ENCODE measurements around the gene CDYL2. TPM values are rescaled to one million over a fixed set of nuclear protein-coding genes. Genes with fewer than 3 reads are reported as not detected.
"Not testable (repeated sequence)": the region's sequence is repeated elsewhere in the genome, so short reads cannot be mapped to it uniquely, and the experiment has no call there.

Gene CDYL2
- total RNA-seq, 2 donors from 2014 or later, result 12.1 to 16.0 TPM

DNA sequence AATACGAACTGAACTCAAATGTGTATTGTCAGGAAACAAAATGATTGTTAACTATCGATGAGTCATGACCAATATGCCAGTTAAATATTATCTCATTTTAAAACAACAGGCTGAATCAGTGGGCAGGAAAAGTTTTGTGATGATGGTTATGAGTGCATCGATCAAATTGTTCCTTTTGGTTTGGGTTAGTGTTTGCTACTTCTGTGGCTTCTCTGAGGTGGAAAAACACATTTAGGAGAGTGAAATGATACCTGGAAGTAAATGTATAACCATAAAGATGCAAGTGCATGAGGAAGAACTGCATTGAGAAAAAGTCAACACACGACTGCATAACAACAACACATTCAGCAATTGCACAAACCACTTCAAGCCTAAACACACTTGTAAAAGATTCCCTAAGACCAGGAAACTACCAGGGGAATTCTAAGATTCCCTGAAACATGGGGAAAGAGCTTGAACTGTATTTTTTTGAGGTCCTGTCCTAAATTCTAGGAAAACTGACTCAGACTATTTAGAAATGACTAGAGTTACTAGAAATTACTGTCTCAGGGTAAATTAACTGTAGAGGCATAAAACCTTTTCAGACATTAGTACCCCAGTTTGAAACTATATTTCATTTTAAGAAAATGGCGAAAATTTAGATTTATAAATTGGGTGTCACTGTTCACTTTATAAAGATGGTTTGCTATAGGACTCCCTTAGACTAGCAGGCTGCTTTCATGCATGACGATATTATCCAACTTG lies 44.8 kb downstream of the CDYL2 start:
- no peak for DNase-seq (ENCODE audit: low spot score)
- intact Hi-C loops (cut with DNase I), result no loop called here

DNA sequence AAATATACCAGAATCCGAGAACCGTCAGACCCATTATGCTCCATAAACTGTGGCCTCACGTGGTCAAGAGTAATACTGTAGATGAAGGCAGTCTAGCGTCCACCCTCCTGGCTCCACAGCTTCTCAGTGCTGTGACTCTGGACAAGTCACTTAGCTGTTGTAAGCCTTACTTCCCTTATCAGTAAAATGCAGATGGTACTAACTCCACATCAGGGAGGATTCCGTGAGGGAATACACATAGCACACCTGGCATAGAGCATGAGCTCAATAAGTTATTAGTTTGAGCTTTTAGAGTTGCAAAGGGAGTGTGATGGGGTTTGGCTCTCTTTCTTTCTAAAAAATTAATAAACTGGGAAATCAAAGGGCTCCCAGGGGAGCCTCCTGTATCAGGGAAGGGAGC lies 49.9 kb downstream of the CDYL2 start:
- intact Hi-C loops (cut with DNase I), result no loop called here
- DNase-seq (ENCODE audit: low spot score), result no peak

DNA sequence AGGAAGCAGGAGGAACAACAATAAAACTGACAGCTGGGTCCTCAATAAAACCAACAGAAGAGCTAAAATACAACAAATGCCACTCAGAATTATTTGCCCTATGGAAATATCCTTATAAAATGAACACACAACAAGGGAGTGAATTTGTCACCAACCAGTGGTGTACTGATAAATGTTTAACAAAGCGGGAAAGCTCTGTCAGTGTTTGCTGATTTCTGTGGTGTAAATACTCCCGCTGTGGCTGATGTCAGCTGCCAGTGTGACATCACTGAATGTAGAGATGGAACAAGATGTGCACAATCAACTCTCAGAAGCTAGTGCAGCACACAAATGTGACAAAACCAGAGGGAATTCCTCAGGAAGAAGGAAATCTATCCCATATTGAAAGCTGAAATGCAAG lies 51.9 kb downstream of the CDYL2 start:
- DNase-seq (ENCODE audit: low spot score), result no peak
- intact Hi-C loops (cut with DNase I), result no loop called here

DNA sequence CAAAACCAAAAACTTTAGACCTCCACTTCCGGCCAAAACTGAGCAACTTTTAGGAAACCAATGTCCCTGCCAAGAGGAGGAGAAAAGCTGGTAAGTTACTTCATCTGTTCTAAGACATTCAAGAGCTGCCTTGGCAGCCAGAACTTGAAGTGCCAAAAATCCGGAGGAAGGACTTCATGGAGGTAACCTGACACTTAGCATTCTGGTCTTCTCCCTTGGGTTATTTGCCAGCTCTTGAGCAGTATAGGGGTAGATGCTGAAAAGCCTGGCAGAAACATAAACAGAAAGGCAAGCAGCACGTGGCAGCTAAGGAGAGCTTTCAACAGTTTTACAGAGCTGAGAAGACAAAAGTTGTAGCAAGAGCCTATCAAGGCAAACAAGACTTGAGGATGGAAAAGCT lies 53.2 kb downstream of the CDYL2 start:
- DNase-seq (ENCODE audit: low spot score), result no peak
- intact Hi-C loops (cut with DNase I), result no loop called here

DNA sequence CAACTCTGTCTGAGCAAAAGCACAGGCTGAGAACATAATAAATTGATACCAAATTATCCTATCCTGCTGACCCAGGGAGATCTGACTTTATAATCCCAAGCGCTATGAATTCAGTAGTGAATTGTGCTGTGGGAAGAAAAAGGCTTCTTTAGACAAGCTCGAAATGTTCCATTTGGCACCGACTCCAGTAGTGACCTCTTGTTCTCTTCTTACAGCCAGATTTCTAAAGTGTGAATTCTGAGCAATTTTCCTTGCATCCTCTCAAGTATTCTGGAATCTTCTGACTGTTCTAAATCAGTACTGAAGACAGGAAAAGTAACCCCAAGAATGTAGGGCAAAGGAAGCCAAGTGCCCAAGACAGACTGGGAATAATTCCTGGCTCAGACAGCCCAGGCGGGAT lies 58.2 kb downstream of the CDYL2 start:
- intact Hi-C loops (cut with DNase I), result no loop called here
- DNase-seq (ENCODE audit: low spot score), result no peak

DNA sequence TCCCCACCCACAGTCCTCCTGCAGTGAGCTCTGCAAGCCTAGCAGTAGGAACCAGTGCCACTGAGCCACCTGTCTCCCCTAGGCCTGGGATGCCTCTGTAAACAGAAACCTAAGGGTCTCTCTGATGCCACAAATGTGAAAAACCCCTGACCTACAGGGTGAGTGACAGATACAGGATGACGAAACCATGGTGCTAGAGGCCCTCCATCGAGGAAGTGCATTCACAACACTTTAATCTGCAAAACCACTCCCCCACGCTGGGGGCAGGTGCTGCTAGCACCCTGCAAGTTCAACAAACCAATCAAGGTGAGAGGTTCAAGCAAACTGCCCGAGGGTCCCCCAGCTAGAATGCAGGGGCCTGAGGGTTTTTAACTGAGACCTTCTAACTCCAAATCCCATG lies 59.5 kb downstream of the CDYL2 start:
- DNase-seq (ENCODE audit: low spot score), result no peak
- intact Hi-C loops (cut with DNase I), result no loop called here

DNA sequence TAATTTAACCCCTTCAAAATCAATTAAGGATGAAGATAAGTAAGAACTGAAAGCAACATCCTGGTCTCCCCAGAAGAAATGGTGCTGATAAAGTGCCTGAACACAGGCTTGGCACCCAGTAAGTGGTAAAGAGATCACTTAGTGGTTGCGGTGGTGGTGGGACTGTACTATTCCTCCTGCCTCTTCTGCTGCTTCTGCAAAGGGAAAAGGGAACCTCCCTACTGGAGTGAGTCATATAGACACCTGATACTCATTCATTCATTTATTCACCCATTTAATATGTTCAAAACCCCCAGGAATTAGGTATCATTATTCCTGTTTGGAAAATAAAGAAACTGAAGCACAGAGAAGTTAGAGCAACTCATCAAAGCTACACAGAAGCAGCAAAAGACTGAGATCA lies 60.6 kb downstream of the CDYL2 start:
- intact Hi-C loops (cut with DNase I), result no loop called here
- no peak for DNase-seq (ENCODE audit: low spot score)

DNA sequence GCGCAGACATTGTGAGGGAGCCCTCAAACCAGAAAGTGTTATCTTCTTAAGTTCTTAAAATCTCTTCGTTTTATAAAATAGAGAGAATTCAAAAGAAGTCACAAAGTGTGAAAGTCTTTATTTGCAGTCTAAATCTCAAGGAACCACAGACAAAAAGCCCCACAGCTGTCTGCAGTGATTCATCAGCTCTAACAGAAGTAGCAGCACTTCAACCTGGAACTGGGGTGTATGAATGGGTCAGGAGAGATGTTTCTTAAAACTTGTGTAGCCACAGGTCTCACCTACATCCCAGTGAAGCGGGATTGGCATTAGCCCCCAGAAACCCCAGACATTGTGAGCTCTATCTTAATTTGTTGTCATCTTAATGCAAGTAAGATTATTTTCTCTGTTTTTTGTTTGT lies 61.1 kb downstream of the CDYL2 start:
- no peak for DNase-seq (ENCODE audit: low spot score)
- intact Hi-C loops (cut with DNase I), result no loop called here

DNA sequence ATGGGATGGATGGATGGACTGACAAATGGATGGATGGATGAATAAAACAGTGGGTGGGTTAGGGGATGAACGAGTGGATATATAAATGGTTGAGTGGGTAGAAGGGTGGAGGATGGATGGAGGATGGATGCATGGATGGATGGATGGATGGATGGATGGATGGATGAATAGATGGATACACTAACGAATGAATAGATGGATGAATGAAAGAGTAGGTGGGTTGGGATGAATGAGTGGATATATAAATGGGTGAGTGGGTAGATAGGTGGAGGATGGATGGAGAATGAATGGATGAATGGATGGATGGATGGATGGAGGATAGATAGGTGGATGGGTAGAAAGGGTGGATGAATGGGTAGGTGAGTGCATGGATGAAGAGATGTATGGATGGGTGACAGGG lies 62.1 kb downstream of the CDYL2 start:
- DNase-seq (ENCODE audit: low spot score), result no peak
- intact Hi-C loops (cut with DNase I), result no loop called here

DNA sequence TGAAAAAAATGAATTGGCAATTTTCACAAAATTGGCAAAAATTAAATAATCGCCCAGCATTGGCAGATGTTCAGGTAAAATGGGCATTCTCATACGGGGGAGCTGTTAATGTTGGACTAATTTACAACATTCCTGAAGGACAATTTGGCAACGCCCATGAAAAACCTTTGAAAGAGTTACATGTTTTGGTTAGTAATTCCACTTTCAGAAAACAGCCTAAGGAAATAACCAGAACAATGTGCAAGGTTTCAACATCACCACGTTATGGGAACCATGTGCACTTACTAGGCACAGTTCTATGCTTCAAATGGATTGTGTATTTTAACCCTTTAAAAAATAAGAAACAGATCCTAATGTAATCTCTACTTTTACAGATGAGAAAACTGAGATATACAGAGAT lies 62.7 kb downstream of the CDYL2 start:
- intact Hi-C loops (cut with DNase I), result no loop called here
- DNase-seq (ENCODE audit: low spot score), result no peak

DNA sequence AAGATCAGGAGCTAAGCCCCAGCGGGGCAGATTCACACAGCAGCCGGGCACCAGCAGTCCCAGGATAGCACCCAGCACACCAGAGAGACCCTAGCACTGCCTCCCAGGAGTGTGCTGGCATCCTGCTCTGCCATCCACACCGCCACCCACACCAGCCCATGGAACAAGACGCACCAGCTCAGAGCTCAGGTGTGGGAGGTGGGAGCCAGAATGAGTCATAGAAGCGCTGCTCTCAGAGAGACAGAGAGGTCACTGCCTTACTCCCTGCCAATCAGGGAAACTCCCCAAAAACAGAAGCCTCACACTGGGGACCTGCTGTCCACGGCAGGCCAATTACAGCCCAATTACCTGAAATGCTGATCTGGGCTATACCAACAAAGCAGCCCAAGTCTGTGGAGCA lies 64.9 kb downstream of the CDYL2 start:
- intact Hi-C loops (cut with DNase I), result no loop called here
- DNase-seq (ENCODE audit: low spot score), result no peak

DNA sequence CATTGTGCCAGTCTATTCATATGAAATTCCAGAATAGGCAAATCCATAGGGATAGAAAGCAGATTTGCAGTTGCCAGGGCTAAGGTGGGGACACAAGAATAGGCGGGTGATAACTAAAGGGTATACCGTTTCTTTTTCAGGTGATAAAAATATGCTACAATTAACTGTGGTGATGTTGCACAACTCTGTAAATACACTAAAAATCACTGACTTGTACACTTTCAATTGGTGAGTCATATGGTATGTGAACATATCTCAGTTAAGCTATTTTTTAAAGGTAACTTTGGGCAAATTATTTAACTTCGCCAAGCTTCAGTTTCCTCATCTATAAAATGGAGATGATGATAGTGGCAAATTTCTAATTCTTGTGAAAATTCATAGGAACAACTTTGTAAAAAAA lies 65.9 kb downstream of the CDYL2 start:
- intact Hi-C loops (cut with DNase I), result no loop called here
- DNase-seq (ENCODE audit: low spot score), result no peak

DNA sequence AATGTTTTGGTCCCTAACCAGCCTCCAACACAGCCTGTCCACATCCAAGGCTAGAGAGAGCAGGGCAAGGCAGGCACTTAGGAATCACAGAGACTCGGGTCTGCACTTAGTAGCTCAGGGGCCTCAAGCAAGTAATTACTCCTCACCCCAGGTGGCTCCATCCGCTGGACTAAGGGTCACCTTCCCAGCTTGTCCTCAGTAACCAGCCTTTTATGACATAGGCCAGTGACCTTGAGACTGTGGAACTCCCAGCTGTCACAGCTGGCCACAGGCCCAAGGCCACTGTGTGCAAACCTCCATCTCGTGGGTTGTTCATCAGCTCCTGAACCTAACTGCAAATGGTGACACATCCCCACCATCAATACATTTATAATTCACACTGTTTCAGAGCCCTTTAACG lies 68.6 kb downstream of the CDYL2 start:
- intact Hi-C loops (cut with DNase I), result no loop called here

DNA sequence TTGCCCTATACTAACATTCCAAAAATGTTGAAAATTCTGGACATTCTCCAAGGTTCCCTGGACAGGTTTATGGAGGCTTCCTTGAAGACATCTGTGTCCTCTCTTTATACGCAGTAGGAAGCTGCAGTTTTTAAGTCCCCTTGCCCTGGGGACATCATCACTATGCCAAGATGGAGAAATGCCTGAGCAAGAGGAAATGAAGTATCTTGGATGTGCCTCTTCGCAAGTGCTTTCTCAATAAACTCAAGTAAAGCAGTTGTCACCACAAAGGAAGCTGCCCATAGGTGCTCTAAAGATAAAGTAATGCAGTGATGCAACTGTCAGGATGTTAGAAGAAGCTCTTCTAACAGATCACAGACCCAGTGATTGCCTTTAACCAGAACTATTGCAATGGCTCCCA lies 71.0 kb downstream of the CDYL2 start:
- no peak for DNase-seq (ENCODE audit: low spot score)
- intact Hi-C loops (cut with DNase I), result no loop called here

More for the DNA sequence above, 68.6 kb downstream of the CDYL2 start:
- no peak for DNase-seq (ENCODE audit: low spot score)

DNA sequence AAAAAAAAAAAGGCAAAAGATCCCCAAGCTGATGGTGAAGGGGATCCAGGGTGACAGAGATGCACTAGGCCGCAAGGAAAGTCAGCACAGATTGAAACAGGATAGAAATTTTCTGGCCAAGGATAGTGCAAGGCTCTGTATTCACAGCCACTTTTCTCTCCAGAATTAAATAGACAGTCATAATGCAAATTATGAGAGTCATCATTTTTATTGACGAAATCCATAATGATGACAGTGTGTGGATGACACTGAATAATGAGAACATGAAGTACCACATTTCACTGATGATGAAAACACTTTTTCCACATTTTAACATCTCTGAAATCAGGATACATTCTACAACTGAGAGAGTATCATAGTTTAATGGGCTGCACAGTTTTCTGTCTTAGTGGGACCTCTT lies 72.5 kb downstream of the CDYL2 start:
- DNase-seq (ENCODE audit: low spot score), result no peak
- intact Hi-C loops (cut with DNase I), result no loop called here

DNA sequence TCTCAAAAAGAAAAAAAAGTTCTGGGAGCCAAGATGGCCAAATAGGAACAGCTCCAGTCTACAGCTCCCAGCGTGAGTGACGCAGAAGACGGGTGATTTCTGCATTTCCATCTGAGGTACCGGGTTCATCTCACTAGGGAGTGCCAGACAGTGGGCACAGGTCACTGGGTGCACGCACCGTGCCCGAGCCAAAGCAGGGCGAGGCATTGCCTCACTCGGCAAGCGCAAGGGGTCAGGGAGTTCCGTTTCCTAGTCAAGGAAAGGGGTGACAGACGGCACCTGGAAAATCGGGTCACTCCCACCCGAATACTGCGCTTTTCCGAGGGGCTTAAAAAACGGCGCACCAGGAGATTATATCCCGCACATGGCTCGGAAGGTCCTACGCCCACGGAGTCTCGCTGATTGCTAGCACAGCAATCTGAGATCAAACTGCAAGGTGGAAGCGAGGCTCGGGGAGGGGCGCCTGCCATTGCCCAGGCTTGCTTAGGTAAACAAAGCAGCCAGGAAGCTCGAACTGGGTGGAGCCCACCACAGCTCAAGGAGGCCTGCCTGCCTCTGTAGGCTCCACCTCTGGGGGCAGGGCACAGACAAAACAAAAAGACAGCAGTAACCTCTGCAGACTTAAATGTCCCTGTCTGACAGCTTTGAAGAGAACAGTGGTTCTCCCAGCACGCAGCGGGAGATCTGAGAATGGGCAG lies 77.2 kb downstream of the CDYL2 start:
- intact Hi-C loops (cut with DNase I); DNase-seq (ENCODE audit: low spot score): not testable (repeated sequence)

DNA sequence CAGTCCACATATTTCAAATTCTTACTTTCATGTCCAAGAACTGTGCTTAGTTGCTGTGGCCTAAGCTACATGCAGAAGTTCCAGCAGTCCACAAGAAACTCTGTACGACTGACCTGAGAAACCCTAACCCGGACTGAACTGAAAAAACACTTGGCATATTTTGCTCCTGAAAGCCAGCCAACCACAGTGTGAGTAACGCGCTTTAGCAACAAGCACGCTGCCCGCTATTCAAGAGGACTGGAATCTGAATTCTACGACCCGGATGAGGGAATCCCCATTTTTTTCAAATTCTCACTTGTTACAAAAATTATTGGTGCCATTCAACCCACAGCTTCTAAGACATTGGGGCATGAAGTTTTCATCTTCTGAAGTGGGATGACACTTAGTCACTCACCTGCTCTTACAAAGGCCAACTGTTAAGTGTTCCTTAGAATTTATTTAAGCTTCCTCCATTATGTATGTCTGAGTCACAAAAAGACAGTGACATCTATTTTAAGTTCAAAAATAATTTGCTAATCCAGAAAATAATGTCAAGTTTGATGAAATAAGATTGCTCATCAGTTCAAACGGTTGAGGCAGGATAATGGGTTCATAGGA lies 78.7 kb downstream of the CDYL2 start:
- DNase-seq (ENCODE audit: low spot score), result no peak
- intact Hi-C loops (cut with DNase I), result no loop called here

DNA sequence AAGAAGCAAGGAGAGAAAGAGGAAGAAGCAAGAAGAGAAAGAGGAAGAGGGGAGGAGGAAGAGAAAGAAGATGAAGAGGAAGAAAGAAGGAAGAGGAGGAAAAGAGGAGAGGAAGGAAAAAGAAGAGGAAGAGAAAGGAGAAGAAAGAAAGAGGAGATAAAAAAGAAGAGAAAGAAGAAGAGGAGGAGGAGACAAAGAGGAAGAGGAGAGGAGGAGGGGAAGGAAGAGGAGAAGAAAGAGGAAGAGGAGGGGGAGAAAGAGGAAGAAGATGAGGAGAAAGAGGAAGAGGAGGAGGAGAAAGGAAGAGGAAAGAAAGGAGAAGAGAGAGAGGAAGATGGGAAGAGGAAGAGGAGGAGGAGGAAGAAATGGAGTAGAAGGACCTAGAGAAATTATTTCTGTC lies 80.4 kb downstream of the CDYL2 start:
- intact Hi-C loops (cut with DNase I), result no loop called here

DNA sequence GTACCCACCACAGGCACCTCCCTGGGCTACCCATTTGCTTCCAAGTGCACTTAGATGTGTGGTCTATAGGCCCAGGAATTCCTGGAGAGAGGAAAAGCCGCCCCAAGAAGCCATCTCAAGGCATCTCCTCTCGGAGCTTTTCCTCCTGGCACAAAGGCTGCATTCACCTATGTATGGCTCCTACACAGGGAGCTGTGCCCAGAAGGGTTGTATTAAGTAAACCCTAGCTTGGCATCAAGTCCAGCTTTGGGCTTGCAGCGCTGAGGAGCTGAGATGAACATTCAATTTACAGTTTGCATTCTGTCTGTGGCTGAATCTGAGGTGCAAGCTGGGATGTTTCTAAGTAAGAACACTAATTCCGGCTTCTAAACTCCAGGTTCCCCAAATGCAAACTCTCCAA lies 81.3 kb downstream of the CDYL2 start:
- no peak for DNase-seq (ENCODE audit: low spot score)
- intact Hi-C loops (cut with DNase I), result no loop called here

More for the DNA sequence above, 80.4 kb downstream of the CDYL2 start:
- DNase-seq (ENCODE audit: low spot score), result no peak

DNA sequence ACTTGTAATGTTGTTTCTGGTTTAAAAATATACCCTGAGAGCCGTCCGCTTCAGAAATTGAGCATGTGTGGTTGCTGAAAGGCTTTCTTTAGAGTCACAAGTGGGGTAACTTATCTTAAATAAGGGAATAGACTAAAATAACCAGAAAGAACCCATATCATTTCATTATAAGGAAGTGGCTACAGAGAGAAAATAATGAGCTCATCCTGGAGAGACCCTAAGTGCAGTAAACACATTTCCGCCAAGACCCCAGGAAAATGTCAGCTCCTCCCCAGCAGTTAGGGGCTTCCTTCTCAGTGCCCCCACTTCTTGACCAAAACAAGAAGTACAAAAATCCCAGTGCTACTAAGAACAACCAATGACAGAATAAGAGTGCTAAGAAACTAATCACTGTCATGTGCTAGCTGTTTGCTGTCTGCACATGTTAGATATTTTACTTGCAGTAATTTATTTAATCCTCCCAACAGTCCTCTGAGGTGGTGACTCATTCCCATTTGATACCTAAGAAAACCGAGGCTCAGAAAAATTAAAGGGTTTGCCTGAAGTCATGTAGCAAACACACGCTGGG lies 83.5 kb downstream of the CDYL2 start:
- intact Hi-C loops (cut with DNase I), result no loop called here

DNA sequence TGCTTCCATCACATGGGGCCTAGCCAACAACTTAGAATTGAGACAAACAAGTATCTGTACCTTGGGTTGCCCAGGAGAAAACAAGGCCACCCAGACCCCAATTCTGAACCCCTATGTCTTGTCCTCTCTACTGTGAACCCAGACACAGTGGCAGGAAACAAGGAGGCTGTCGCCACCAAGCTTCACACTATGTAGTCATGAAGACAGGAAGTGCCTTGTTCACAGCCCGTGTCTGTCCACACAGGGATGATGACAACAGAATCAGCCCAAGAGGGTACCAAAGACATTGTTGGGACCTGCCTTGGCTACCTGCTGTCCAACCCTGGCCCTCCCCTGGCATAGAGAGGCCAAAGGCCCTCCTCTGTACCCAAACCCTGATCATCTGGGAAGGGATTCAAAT lies 84.8 kb downstream of the CDYL2 start:
- DNase-seq (ENCODE audit: low spot score), result no peak
- intact Hi-C loops (cut with DNase I), result no loop called here

More for the DNA sequence above, 83.5 kb downstream of the CDYL2 start:
- DNase-seq (ENCODE audit: low spot score), result no peak

Measured in posterior vena cava (tissue), 2 donors.